Endodermal cell (in vitro differentiated cells): ENCODE results near the gene LMAN1L. TPM values are rescaled to one million over a fixed set of nuclear protein-coding genes. Genes with fewer than 3 reads are reported as not detected.

Experiments
- DNase-seq: peaks from one replicate; pipeline ENCODE4 v3.0.0-alpha.2; 2017
- H3K27ac ChIP-seq: 2 replicates; pipeline ENCODE4 v1.5.1; 2013; ENCODE audit warnings: mild to moderate bottlenecking, low read depth, low read length, moderate library complexity
- H3K27me3 ChIP-seq: 2 replicates; pipeline ENCODE4 v1.6.1; 2013; ENCODE audit warnings: mild to moderate bottlenecking, low read length, moderate library complexity; ENCODE audit not compliant: insufficient read depth, control insufficient read depth, poor library complexity, severe bottlenecking
- H3K36me3 ChIP-seq: 2 replicates; pipeline ENCODE4 v1.7.0; 2013; ENCODE audit warnings: mild to moderate bottlenecking, low read length, moderate library complexity; ENCODE audit not compliant: control insufficient read depth, insufficient read depth
- H3K4me1 ChIP-seq: one replicate; pipeline ENCODE4 v1.7.0; 2013; ENCODE audit warnings: low read length; ENCODE audit not compliant: control insufficient read depth, insufficient read depth
- H3K4me3 ChIP-seq: 2 replicates; pipeline ENCODE4 v1.5.1; 2013; ENCODE audit warnings: mild to moderate bottlenecking, low read length, moderate library complexity
- H3K9ac ChIP-seq: 2 replicates; pipeline ENCODE4 v1.6.1; 2013; ENCODE audit warnings: mild to moderate bottlenecking, low read length, moderate library complexity; ENCODE audit not compliant: poor library complexity, severe bottlenecking; ENCODE audit errors: extremely low read depth
- H3K9me3 ChIP-seq: 2 replicates; pipeline ENCODE4 v1.6.1; 2013; ENCODE audit warnings: mild to moderate bottlenecking, low read length, moderate library complexity; ENCODE audit not compliant: control insufficient read depth
- H3K27ac Mint-ChIP-seq: 2 replicates; pipeline ENCODE4 v1.8.0; 2020; ENCODE audit warnings: mixed read lengths
- H3K27me3 Mint-ChIP-seq: 2 replicates; pipeline ENCODE4 v1.8.0; 2021; ENCODE audit warnings: mild to moderate bottlenecking, mixed read lengths; ENCODE audit not compliant: insufficient read depth
- H3K36me3 Mint-ChIP-seq: 2 replicates; pipeline ENCODE4 v1.8.0; 2020; ENCODE audit warnings: low read depth, mixed read lengths
- H3K4me1 Mint-ChIP-seq: 2 replicates; pipeline ENCODE4 v1.8.0; 2020; ENCODE audit warnings: mixed read lengths
- H3K4me3 Mint-ChIP-seq: 2 replicates; pipeline ENCODE4 v1.8.0; 2020; ENCODE audit warnings: mild to moderate bottlenecking, moderate library complexity, mixed read lengths
- H3K9me3 Mint-ChIP-seq: 2 replicates; pipeline ENCODE4 v1.8.0; 2020; ENCODE audit warnings: mild to moderate bottlenecking, mixed read lengths
- CTCF ChIP-seq: fragments of 200-600 bp; sonication (generic); conservative IDR thresholded peaks from 2 replicates; pipeline ENCODE4 v1.5.0; 2021; ENCODE audit warnings: antibody characterized with exemption, mild to moderate bottlenecking
- WGBS, 2 experiments: methylation state at CpG; one replicate each; pipeline versions ENCODE4 v1.1.5 to v1.1.7; 2013; ENCODE audit warnings: missing lambda C conversion rate in 2 of 2, mixed read lengths in 1 of 2; ENCODE audit not compliant: insufficient coverage in 1 of 2, insufficient read length in 1 of 2; 5-methylcytosine and 5-hydroxymethylcytosine counted together
- total RNA-seq, 2 donors: library from RNA; stranded (reverse); fragmentation: NEBNext Ultra II Directional in 1 of 2; extraction: Animal tissue kit (Norgen Biotek cat#: 25700) in 1 of 2; gene quantifications; 2 replicates in 1 of 2; 3 replicates in 1 of 2; pipeline ENCODE4 v1.2.1, GENCODE V29; 2021

LMAN1L gene
- total RNA-seq, 2 donors from 2014 or later, result not detected

DNA sequence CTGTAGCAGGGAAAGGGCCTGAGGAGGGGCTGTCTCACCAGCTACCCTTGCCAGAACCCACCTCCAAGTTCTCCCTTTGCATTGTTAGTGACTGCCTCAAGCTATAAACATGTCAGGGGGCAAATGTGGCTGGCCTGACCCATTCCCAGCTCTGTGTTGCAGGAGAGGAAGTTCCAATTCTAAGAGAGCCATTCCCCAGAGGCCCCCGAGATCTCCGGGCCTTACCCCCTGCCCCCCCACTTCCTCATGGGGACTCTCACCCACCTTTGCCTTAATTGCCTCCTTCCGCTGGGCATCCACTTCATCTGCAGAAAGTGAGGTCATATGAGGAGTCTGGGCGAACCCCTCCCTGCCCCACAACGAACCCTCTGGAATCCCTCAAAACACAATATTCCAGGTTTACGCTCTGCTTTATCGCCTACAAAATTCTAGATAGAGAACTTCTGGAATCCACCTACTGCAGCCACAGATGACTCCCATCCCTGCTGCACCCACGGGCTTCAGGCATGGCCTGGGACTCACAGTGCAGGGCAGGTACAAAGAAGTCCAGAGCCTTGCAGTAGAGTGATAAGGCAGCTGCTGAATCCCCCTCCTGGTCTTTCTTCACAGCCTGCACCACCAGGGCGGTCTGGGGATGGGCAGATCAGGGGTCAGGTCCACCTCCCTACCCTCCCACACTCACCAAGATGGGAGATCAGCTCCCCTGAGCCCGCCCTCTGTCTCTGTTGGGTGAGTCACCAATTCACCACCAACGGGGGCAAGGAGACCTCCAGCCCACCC is 26.3 kb downstream of the LMAN1L start:
- no peaks in the 10 kb centered on the region for H3K4me1 ChIP-seq
- no peaks in the 10 kb centered on the region for H3K36me3 ChIP-seq
- Mint-ChIP-seq H3K36me3 (peaks cover 15% of the 10 kb centered on the region), H3K9me3 (no peaks in the 10 kb centered on the region), H3K27me3 (no peaks in the 10 kb centered on the region), H3K4me3 (no peak overlapping the region), H3K4me1 (peaks cover 19% of the 10 kb centered on the region), H3K27ac (no peak overlapping the region)
- no peaks in the 10 kb centered on the region for H3K9me3 ChIP-seq
- 91 to 96% methylated on average over 5 to 11 of the region's 11 CpGs for WGBS, 2 experiments
- DNase-seq, result no peak
- no peaks in the 10 kb centered on the region for H3K27me3 ChIP-seq
- H3K9ac ChIP-seq, result no peak overlapping the region
- H3K4me3 ChIP-seq, result no peak overlapping the region
- no peak for TF ChIP-seq CTCF
- no peak overlapping the region for H3K27ac ChIP-seq

GRCh38 chr15:74839526-74840395 is 27.1 kb downstream of the LMAN1L start:
- Mint-ChIP-seq H3K4me3 (no peak overlapping the region), H3K36me3 (peaks cover 20% of the 10 kb centered on the region), H3K9me3 (no peaks in the 10 kb centered on the region), H3K27ac (peak overlapping the region; percentile 88), H3K27me3 (no peaks in the 10 kb centered on the region), H3K4me1 (peaks cover 24% of the 10 kb centered on the region)
- Histone ChIP-seq H3K9ac (no peak overlapping the region), H3K4me3 (no peak overlapping the region), H3K36me3 (peaks cover 5% of the 10 kb centered on the region), H3K27ac (no peak overlapping the region), H3K27me3 (no peaks in the 10 kb centered on the region), H3K4me1 (no peaks in the 10 kb centered on the region), H3K9me3 (no peaks in the 10 kb centered on the region)
- peak; percentile 78 for DNase-seq
- 87 to 88% methylated on average over 21 to 31 of the region's 31 CpGs for WGBS, 2 experiments
- TF ChIP-seq CTCF, result peak; percentile 56

- no peak overlapping the region for H3K27ac Mint-ChIP-seq
- no peak for TF ChIP-seq CTCF
- H3K9me3 ChIP-seq, result no peaks in the 10 kb centered on the region
- H3K27me3 Mint-ChIP-seq, result no peaks in the 10 kb centered on the region
- peaks cover 28% of the 10 kb centered on the region for H3K36me3 Mint-ChIP-seq
- 92 to 99% methylated on average over 8 to 9 of the region's 9 CpGs for WGBS, 2 experiments
- peaks cover 5% of the 10 kb centered on the region for H3K36me3 ChIP-seq
- peaks cover 23% of the 10 kb centered on the region for H3K4me1 Mint-ChIP-seq
- H3K4me3 ChIP-seq, result no peak overlapping the region
- no peak for DNase-seq
- H3K9me3 Mint-ChIP-seq, result no peaks in the 10 kb centered on the region
- no peak overlapping the region for H3K9ac ChIP-seq
- H3K27ac ChIP-seq, result no peak overlapping the region
- H3K4me1 ChIP-seq, result no peaks in the 10 kb centered on the region
- H3K4me3 Mint-ChIP-seq, result peak overlapping the region; percentile 26
- H3K27me3 ChIP-seq, result no peaks in the 10 kb centered on the region
Measured at GRCh38 chr15:74840851-74841775, 28.5 kb downstream of the LMAN1L start.
